Thymus (tissue), 11 donors: ENCODE data around the gene CENPW. TPM values are rescaled to one million over a fixed set of nuclear protein-coding genes. Genes with fewer than 3 reads are reported as not detected.

ENCODE experiments used
- DNase-seq, 9 donors: peaks; one replicate each; pipeline ENCODE4 v3.0.0-alpha.2; 2013; ENCODE audit warnings: low spot score in 9 of 9, low read depth in 6 of 9, missing footprints in 1 of 9
- H3K27ac ChIP-seq, 2 donors: one replicate each; pipeline ENCODE4 v1.5.1; 2013; ENCODE audit warnings: control low read depth in 1 of 2, low read depth in 1 of 2, low read length in 1 of 2, mild to moderate bottlenecking in 1 of 2, moderate library complexity in 1 of 2
- H3K27me3 ChIP-seq, 2 donors: one replicate each; pipeline ENCODE4 v1.5.1; 2013; ENCODE audit warnings: low read length in 1 of 2; ENCODE audit not compliant: control insufficient read depth in 2 of 2, insufficient read depth in 1 of 2
- H3K36me3 ChIP-seq, 2 donors: one replicate each; pipeline ENCODE4 v1.5.1; 2013; ENCODE audit warnings: low read length in 1 of 2, mild to moderate bottlenecking in 1 of 2, moderate library complexity in 1 of 2; ENCODE audit not compliant: control insufficient read depth in 2 of 2, insufficient read depth in 2 of 2
- H3K4me1 ChIP-seq, 2 donors: one replicate each; pipeline ENCODE4 v1.5.1; 2013; ENCODE audit warnings: low read length in 2 of 2; ENCODE audit not compliant: control insufficient read depth in 2 of 2, insufficient read depth in 2 of 2
- H3K4me3 ChIP-seq, 2 donors: one replicate each; pipeline ENCODE4 v1.5.1; 2013; ENCODE audit warnings: low read length in 2 of 2, control low read depth in 1 of 2, mild to moderate bottlenecking in 1 of 2
- H3K9me3 ChIP-seq, 2 donors: one replicate each; pipeline ENCODE4 v1.5.1; 2013; ENCODE audit warnings: low read length in 1 of 2, mild to moderate bottlenecking in 1 of 2; ENCODE audit not compliant: control insufficient read depth in 2 of 2, insufficient read depth in 1 of 2
- WGBS: extraction: QIAGEN DNeasy Blood & Tissue Kit; methylation state at CpG from one replicate; pipeline ENCODE4 v1.1.7; 2013; 5-methylcytosine and 5-hydroxymethylcytosine counted together
- polyA plus RNA-seq: library from polyadenylated mRNA; stranded (reverse); fragments of 200-250 nt; gene quantifications from one replicate; pipeline ENCODE4 v1.2.3, GENCODE V29; 2013
- total RNA-seq: library from RNA; stranded (reverse); fragments of 120-200 nt; gene quantifications from one replicate; pipeline ENCODE4 v1.2.4, GENCODE V29; 2013
- donor health status: healthy.

CENPW gene
- total and polyA plus RNA-seq, 2 donors: 11.5 to 37.6 TPM

- no peaks in the 10 kb centered on the region for H3K4me1 ChIP-seq
- H3K9me3 ChIP-seq: no peaks in the 10 kb centered on the region
- H3K27ac ChIP-seq: no peak overlapping the region
- H3K36me3 ChIP-seq: no peaks in the 10 kb centered on the region
- no peak overlapping the region for H3K4me3 ChIP-seq
- no peak for DNase-seq
- no peaks in the 10 kb centered on the region for H3K27me3 ChIP-seq
- 98% methylated on average over 5 of the region's 5 CpGs for WGBS
These were observed 41.6 kb downstream of the CENPW start for GRCh38 chr6:126381498-126381897.

- H3K9me3 ChIP-seq: no peaks in the 10 kb centered on the region
- H3K4me3 ChIP-seq: no peak overlapping the region
- no peaks in the 10 kb centered on the region for H3K4me1 ChIP-seq
- no peaks in the 10 kb centered on the region for H3K27me3 ChIP-seq
- no peaks in the 10 kb centered on the region for H3K36me3 ChIP-seq
- no peak for DNase-seq
- H3K27ac ChIP-seq: no peak overlapping the region
These were observed 43.3 kb downstream of the CENPW start for GRCh38 chr6:126383203-126383602.

- no peak overlapping the region for H3K27ac ChIP-seq
- no peaks in the 10 kb centered on the region for H3K4me1 ChIP-seq
- H3K9me3 ChIP-seq: no peaks in the 10 kb centered on the region
- no peak overlapping the region for H3K4me3 ChIP-seq
- no peaks in the 10 kb centered on the region for H3K36me3 ChIP-seq
- WGBS: 97% methylated on average over 1 of the region's 1 CpG
- H3K27me3 ChIP-seq: no peaks in the 10 kb centered on the region
- DNase-seq: no peak
These were observed 45.6 kb downstream of the CENPW start for GRCh38 chr6:126385536-126385935.

GRCh38 chr6:126388104-126388598, 48.2 kb downstream of the CENPW start:
- DNase-seq: no peak
- Histone ChIP-seq H3K9me3 (no peaks in the 10 kb centered on the region), H3K4me1 (no peaks in the 10 kb centered on the region), H3K27ac (no peak overlapping the region), H3K27me3 (no peaks in the 10 kb centered on the region), H3K4me3 (no peak overlapping the region), H3K36me3 (no peaks in the 10 kb centered on the region)
- 92% methylated on average over 3 of the region's 3 CpGs for WGBS

- WGBS: 84% methylated on average over 2 of the region's 2 CpGs
- no peak for DNase-seq
- no peak overlapping the region for H3K4me3 ChIP-seq
These were observed 56.2 kb downstream of the CENPW start for GRCh38 chr6:126396131-126396530.

More at GRCh38 chr6:126396131-126396530, 56.2 kb downstream of the CENPW start:
- Histone ChIP-seq H3K36me3 (no peaks in the 10 kb centered on the region), H3K9me3 (no peaks in the 10 kb centered on the region), H3K4me1 (no peaks in the 10 kb centered on the region), H3K27ac (no peak overlapping the region), H3K27me3 (no peaks in the 10 kb centered on the region)
